Endothelial cell (in vitro differentiated cells): ENCODE measurements around the gene KCNAB1. TPM values are rescaled to one million over a fixed set of nuclear protein-coding genes. Genes with fewer than 3 reads are reported as not detected.
"Not testable (repeated sequence)": the region's sequence is repeated elsewhere in the genome, so short reads cannot be mapped to it uniquely, and the experiment has no call there.

Experiments
- DNase-seq: peaks from one replicate; pipeline ENCODE4 v3.0.0; 2021; ENCODE audit warnings: low spot score
- H3K27ac Mint-ChIP-seq: one replicate; pipeline ENCODE4 v1.8.0; 2021; ENCODE audit warnings: mixed read lengths, inconsistent platforms; ENCODE audit not compliant: unreplicated experiment
- H3K27me3 Mint-ChIP-seq: one replicate; pipeline ENCODE4 v1.8.0; 2021; ENCODE audit warnings: mild to moderate bottlenecking, moderate library complexity, mixed read lengths, inconsistent platforms; ENCODE audit not compliant: unreplicated experiment
- H3K36me3 Mint-ChIP-seq: one replicate; pipeline ENCODE4 v1.8.0; 2021; ENCODE audit warnings: mild to moderate bottlenecking, low read depth, mixed read lengths, inconsistent platforms; ENCODE audit not compliant: unreplicated experiment
- H3K4me1 Mint-ChIP-seq: one replicate; pipeline ENCODE4 v1.8.0; 2021; ENCODE audit warnings: mild to moderate bottlenecking, mixed read lengths, inconsistent platforms; ENCODE audit not compliant: unreplicated experiment
- H3K4me3 Mint-ChIP-seq: one replicate; pipeline ENCODE4 v1.8.0; 2021; ENCODE audit warnings: mild to moderate bottlenecking, mixed read lengths, inconsistent platforms; ENCODE audit not compliant: unreplicated experiment
- H3K9me3 Mint-ChIP-seq: one replicate; pipeline ENCODE4 v1.8.0; 2021; ENCODE audit warnings: mixed read lengths, inconsistent platforms; ENCODE audit not compliant: unreplicated experiment
- CTCF ChIP-seq: fragments of 200-600 bp; sonication (generic); IDR thresholded peaks from one replicate; pipeline ENCODE4 v1.5.0; 2021; ENCODE audit warnings: antibody characterized with exemption; ENCODE audit not compliant: unreplicated experiment
- total RNA-seq: library from RNA; stranded (reverse); fragmentation: NEBNext Ultra II Directional; extraction: Animal tissue kit (Norgen Biotek cat#: 25700); gene quantifications from one replicate; pipeline ENCODE4 v1.2.1, GENCODE V29; 2021; ENCODE audit not compliant: unreplicated experiment

The KCNAB1 gene
- total RNA-seq, 1 donor from 2014 or later: not detected

- Mint-ChIP-seq H3K4me3 (no peak overlapping the region), H3K27me3 (no peaks in the 10 kb centered on the region), H3K4me1 (peaks cover 3% of the 10 kb centered on the region), H3K27ac (no peak overlapping the region), H3K9me3 (no peaks in the 10 kb centered on the region), H3K36me3 (no peaks in the 10 kb centered on the region)
- DNase-seq: no peak
- TF ChIP-seq CTCF: no peak
These were observed 441.2 kb downstream of the KCNAB1 start for GRCh38 chr3:156561533-156561932.

- H3K36me3 Mint-ChIP-seq, H3K27me3 Mint-ChIP-seq, DNase-seq, H3K9me3 Mint-ChIP-seq, H3K27ac Mint-ChIP-seq, H3K4me3 Mint-ChIP-seq, H3K4me1 Mint-ChIP-seq: not testable (repeated sequence)
These were observed 442.1 kb downstream of the KCNAB1 start for GRCh38 chr3:156562486-156562885.

GRCh38 chr3:156563900-156564682 lies 443.7 kb downstream of the KCNAB1 start:
- peaks cover 3% of the 10 kb centered on the region for H3K4me1 Mint-ChIP-seq
- H3K4me3 Mint-ChIP-seq: no peak overlapping the region
- no peak for TF ChIP-seq CTCF
- no peaks in the 10 kb centered on the region for H3K36me3 Mint-ChIP-seq
- no peaks in the 10 kb centered on the region for H3K9me3 Mint-ChIP-seq
- no peak for DNase-seq
- no peaks in the 10 kb centered on the region for H3K27me3 Mint-ChIP-seq
- no peak overlapping the region for H3K27ac Mint-ChIP-seq

GRCh38 chr3:156569016-156569415 lies 448.6 kb downstream of the KCNAB1 start:
- not testable (repeated sequence) for H3K4me3 Mint-ChIP-seq, H3K9me3 Mint-ChIP-seq, DNase-seq, H3K27me3 Mint-ChIP-seq, H3K27ac Mint-ChIP-seq, H3K4me1 Mint-ChIP-seq, H3K36me3 Mint-ChIP-seq

- not testable (repeated sequence) for H3K4me1 Mint-ChIP-seq, H3K9me3 Mint-ChIP-seq, H3K4me3 Mint-ChIP-seq, H3K27ac Mint-ChIP-seq, H3K27me3 Mint-ChIP-seq, H3K36me3 Mint-ChIP-seq, DNase-seq
These were observed 449.5 kb downstream of the KCNAB1 start for GRCh38 chr3:156569881-156570280.

GRCh38 chr3:156575641-156576040 lies 455.3 kb downstream of the KCNAB1 start:
- H3K27ac Mint-ChIP-seq: no peak overlapping the region
- no peaks in the 10 kb centered on the region for H3K36me3 Mint-ChIP-seq
- peaks cover 8% of the 10 kb centered on the region for H3K4me1 Mint-ChIP-seq
- no peak for TF ChIP-seq CTCF
- peaks cover 2% of the 10 kb centered on the region for H3K27me3 Mint-ChIP-seq
- no peak for DNase-seq
- no peak overlapping the region for H3K4me3 Mint-ChIP-seq
- no peaks in the 10 kb centered on the region for H3K9me3 Mint-ChIP-seq
